ENCODE data around the gene OR2T3. TPM values are rescaled to one million over a fixed set of nuclear protein-coding genes. Genes with fewer than 3 reads are reported as not detected.
"Not testable (repeated sequence)": the region's sequence is repeated elsewhere in the genome, so short reads cannot be mapped to it uniquely, and the experiment has no call there.

OR2T3 gene
- total RNA-seq, 1 experiment from 2014 or later = not detected

DNA sequence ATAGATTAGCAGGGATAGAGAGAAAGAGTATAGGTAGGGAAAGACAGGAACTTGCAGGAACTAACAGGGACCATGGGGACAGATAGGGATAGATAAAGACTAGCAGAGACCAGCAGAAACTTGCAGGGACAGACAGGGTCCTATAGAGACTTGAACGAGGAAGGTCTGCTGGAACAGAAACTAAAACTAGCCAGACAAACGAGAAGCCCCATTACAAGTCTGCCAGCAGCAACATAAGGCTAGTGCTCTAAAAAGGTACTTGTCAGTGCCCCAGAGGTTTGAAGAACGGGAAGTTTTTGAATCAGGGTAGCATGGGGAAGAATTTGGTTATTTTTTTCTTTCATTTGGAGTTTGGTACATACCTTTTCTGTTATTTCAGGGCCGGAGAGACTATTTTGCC lies 41.0 kb upstream of the OR2T3 start:
- H3K4me2 ChIP-seq (ENCODE audit: low read length); H2AFZ ChIP-seq (ENCODE audit: low read depth, low read length, poor library complexity, severe bottlenecking); RAD21 ChIA-PET (ENCODE audit: low non-redundant PET in 1 of 2, low total read pairs in 2 of 2, uncharacterized antibody in 2 of 2, unreplicated experiment in 2 of 2); H3K9ac ChIP-seq (ENCODE audit: low read length); H3K27ac ChIP-seq (ENCODE audit: low read depth, low read length); H3K27me3 ChIP-seq (ENCODE audit: insufficient read depth, low read length); H3K4me1 ChIP-seq (ENCODE audit: control insufficient read depth in 1 of 2, insufficient read depth in 2 of 2, low read length in 2 of 2); POLR2A ChIA-PET; H3K9me3 ChIP-seq (ENCODE audit: control insufficient read depth in 1 of 2, insufficient read depth in 1 of 2, low read depth in 1 of 2, low read length in 2 of 2); ATAC-seq; BruUV-seq (replicated peaks); H3K9me2 ChIP-seq (ENCODE audit: insufficient read depth); CTCF ChIA-PET; H3K4me3 ChIP-seq (replicated peaks in 1 of 2; ENCODE audit: low read depth in 1 of 2, low read length in 2 of 2); H4K20me1 ChIP-seq (ENCODE audit: insufficient read depth); H3K79me2 ChIP-seq (ENCODE audit: insufficient read depth, low read length); DNase-seq (ENCODE audit: low read depth, low spot score); intact Hi-C loops (cut with micrococcal nuclease); H3K36me3 ChIP-seq (ENCODE audit: control insufficient read depth in 1 of 2, insufficient read depth in 2 of 2, low read length in 2 of 2): not testable (repeated sequence)

DNA sequence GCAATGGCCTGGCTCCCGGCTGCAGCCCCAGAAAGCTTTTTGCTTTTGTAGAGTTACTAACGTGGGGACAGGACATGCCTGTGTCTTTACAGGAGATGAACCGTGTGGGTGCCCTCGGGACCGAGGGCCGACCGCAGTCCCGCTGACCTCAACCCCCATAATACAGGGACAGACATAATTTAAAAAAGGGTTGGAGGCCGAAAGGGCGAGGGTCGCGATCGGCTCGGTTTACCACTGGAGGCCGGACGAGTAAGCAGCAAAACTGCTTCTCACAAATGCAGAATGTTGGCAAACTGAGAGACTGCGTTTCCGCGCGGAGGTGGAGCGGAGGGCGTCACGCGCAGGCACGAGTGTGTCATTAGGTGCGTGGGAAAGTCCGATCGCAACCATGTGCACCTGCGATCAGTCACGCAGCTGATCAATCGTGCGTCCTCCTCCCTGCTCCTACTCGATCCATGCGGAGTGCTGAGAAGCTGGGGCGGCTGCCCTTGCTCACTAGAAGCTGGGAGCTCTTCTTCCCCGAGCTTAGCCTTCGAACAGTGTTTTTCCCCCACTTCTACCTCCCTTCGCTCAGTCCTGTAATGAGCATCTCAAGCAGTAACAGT lies 39.2 kb upstream of the OR2T3 start:
- RAD21 ChIA-PET (ENCODE audit: low non-redundant PET in 1 of 2, low total read pairs in 2 of 2, uncharacterized antibody in 2 of 2, unreplicated experiment in 2 of 2); intact Hi-C loops (cut with micrococcal nuclease); H3K9ac ChIP-seq (ENCODE audit: low read length); BruUV-seq (replicated peaks); H3K9me2 ChIP-seq (ENCODE audit: insufficient read depth); H3K9me3 ChIP-seq (ENCODE audit: control insufficient read depth in 1 of 2, insufficient read depth in 1 of 2, low read depth in 1 of 2, low read length in 2 of 2); H4K20me1 ChIP-seq (ENCODE audit: insufficient read depth); H3K4me1 ChIP-seq (ENCODE audit: control insufficient read depth in 1 of 2, insufficient read depth in 2 of 2, low read length in 2 of 2); CTCF ChIA-PET; H3K4me2 ChIP-seq (ENCODE audit: low read length); H2AFZ ChIP-seq (ENCODE audit: low read depth, low read length, poor library complexity, severe bottlenecking); H3K36me3 ChIP-seq (ENCODE audit: control insufficient read depth in 1 of 2, insufficient read depth in 2 of 2, low read length in 2 of 2); DNase-seq (ENCODE audit: low read depth, low spot score); H3K79me2 ChIP-seq (ENCODE audit: insufficient read depth, low read length); H3K4me3 ChIP-seq (replicated peaks in 1 of 2; ENCODE audit: low read depth in 1 of 2, low read length in 2 of 2); H3K27me3 ChIP-seq (ENCODE audit: insufficient read depth, low read length); ATAC-seq; H3K27ac ChIP-seq (ENCODE audit: low read depth, low read length); POLR2A ChIA-PET: not testable (repeated sequence)

DNA sequence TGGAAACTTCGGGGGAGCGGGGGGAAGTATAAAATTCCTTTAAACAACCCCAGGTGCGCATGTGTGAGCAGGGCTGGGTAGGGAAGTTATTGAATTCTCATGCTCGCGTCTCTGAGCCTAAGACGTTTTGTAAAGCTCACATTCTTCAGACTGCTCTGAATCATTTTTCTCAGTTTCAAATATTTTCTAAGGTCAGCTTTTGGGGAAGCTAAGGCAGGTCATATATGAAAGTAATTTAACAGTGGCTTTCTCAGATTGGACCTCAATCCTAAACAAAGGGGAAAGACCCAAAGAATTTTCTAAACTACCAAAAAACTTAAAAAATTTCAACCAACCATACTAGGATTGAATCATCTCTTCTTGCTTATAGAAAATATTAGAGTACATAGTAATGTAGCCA lies 38.2 kb upstream of the OR2T3 start:
- H3K27ac ChIP-seq (ENCODE audit: low read depth, low read length); DNase-seq (ENCODE audit: low read depth, low spot score); RAD21 ChIA-PET (ENCODE audit: low non-redundant PET in 1 of 2, low total read pairs in 2 of 2, uncharacterized antibody in 2 of 2, unreplicated experiment in 2 of 2); ATAC-seq; H3K36me3 ChIP-seq (ENCODE audit: control insufficient read depth in 1 of 2, insufficient read depth in 2 of 2, low read length in 2 of 2); H3K9ac ChIP-seq (ENCODE audit: low read length); H3K9me2 ChIP-seq (ENCODE audit: insufficient read depth); intact Hi-C loops (cut with micrococcal nuclease); H3K4me1 ChIP-seq (ENCODE audit: control insufficient read depth in 1 of 2, insufficient read depth in 2 of 2, low read length in 2 of 2); H3K4me2 ChIP-seq (ENCODE audit: low read length); H4K20me1 ChIP-seq (ENCODE audit: insufficient read depth); H3K4me3 ChIP-seq (replicated peaks in 1 of 2; ENCODE audit: low read depth in 1 of 2, low read length in 2 of 2); CTCF ChIA-PET; H3K9me3 ChIP-seq (ENCODE audit: control insufficient read depth in 1 of 2, insufficient read depth in 1 of 2, low read depth in 1 of 2, low read length in 2 of 2); H3K79me2 ChIP-seq (ENCODE audit: insufficient read depth, low read length); H3K27me3 ChIP-seq (ENCODE audit: insufficient read depth, low read length); POLR2A ChIA-PET; H2AFZ ChIP-seq (ENCODE audit: low read depth, low read length, poor library complexity, severe bottlenecking); BruUV-seq (replicated peaks): not testable (repeated sequence)

DNA sequence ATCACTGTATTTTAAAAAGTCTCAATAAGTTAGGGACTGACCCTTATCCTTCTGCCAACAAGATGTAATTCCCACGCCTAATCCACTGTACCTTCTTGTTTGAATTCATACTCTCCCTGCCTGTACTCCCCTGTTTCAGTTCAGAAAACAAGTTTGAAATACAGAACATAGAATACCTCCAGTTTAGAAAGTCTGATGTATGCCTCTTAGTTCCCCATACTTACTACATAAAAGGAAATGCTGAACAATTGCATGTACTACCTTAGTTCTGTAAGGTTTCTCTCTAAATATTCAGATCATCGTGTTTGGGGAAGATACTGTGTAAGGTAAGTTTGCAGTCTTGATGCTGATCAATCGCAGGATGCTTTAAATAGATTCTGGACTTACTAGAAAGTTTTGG lies 36.8 kb upstream of the OR2T3 start:
- H3K79me2 ChIP-seq (ENCODE audit: insufficient read depth, low read length); H3K9me2 ChIP-seq (ENCODE audit: insufficient read depth); H3K4me1 ChIP-seq (ENCODE audit: control insufficient read depth in 1 of 2, insufficient read depth in 2 of 2, low read length in 2 of 2); H3K27ac ChIP-seq (ENCODE audit: low read depth, low read length); ATAC-seq; H3K9ac ChIP-seq (ENCODE audit: low read length); H4K20me1 ChIP-seq (ENCODE audit: insufficient read depth); CTCF ChIA-PET; H2AFZ ChIP-seq (ENCODE audit: low read depth, low read length, poor library complexity, severe bottlenecking); intact Hi-C loops (cut with micrococcal nuclease); H3K4me3 ChIP-seq (replicated peaks in 1 of 2; ENCODE audit: low read depth in 1 of 2, low read length in 2 of 2); H3K27me3 ChIP-seq (ENCODE audit: insufficient read depth, low read length); H3K9me3 ChIP-seq (ENCODE audit: control insufficient read depth in 1 of 2, insufficient read depth in 1 of 2, low read depth in 1 of 2, low read length in 2 of 2); RAD21 ChIA-PET (ENCODE audit: low non-redundant PET in 1 of 2, low total read pairs in 2 of 2, uncharacterized antibody in 2 of 2, unreplicated experiment in 2 of 2); BruUV-seq (replicated peaks); H3K36me3 ChIP-seq (ENCODE audit: control insufficient read depth in 1 of 2, insufficient read depth in 2 of 2, low read length in 2 of 2); H3K4me2 ChIP-seq (ENCODE audit: low read length); DNase-seq (ENCODE audit: low read depth, low spot score); POLR2A ChIA-PET: not testable (repeated sequence)

DNA sequence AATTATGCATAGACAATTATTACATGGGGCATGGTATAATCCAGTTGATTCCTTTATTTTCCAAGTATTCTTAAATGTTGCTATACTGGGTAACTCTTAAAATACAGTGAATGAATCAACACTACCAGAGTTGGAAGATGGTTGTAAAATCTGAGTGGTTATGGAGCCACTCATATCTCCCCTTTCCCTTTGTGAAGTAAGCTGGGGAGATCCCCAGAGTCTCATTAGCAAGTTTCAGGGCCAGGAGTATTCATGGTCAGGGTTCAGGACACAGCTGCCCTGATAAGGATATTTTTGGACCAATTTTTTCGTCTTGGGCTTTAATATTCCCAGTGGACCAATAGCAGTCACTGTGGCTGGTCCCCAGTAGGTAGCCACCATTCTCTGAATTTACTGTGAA lies 34.5 kb upstream of the OR2T3 start:
- H3K9me2 ChIP-seq (ENCODE audit: insufficient read depth); BruUV-seq (replicated peaks); H3K4me1 ChIP-seq (ENCODE audit: control insufficient read depth in 1 of 2, insufficient read depth in 2 of 2, low read length in 2 of 2); CTCF ChIA-PET; POLR2A ChIA-PET; intact Hi-C loops (cut with micrococcal nuclease); H3K4me2 ChIP-seq (ENCODE audit: low read length); H3K27me3 ChIP-seq (ENCODE audit: insufficient read depth, low read length); ATAC-seq; H3K9me3 ChIP-seq (ENCODE audit: control insufficient read depth in 1 of 2, insufficient read depth in 1 of 2, low read depth in 1 of 2, low read length in 2 of 2); H4K20me1 ChIP-seq (ENCODE audit: insufficient read depth); H3K27ac ChIP-seq (ENCODE audit: low read depth, low read length); H3K9ac ChIP-seq (ENCODE audit: low read length); H3K79me2 ChIP-seq (ENCODE audit: insufficient read depth, low read length); H3K36me3 ChIP-seq (ENCODE audit: control insufficient read depth in 1 of 2, insufficient read depth in 2 of 2, low read length in 2 of 2); RAD21 ChIA-PET (ENCODE audit: low non-redundant PET in 1 of 2, low total read pairs in 2 of 2, uncharacterized antibody in 2 of 2, unreplicated experiment in 2 of 2); H2AFZ ChIP-seq (ENCODE audit: low read depth, low read length, poor library complexity, severe bottlenecking); H3K4me3 ChIP-seq (replicated peaks in 1 of 2; ENCODE audit: low read depth in 1 of 2, low read length in 2 of 2); DNase-seq (ENCODE audit: low read depth, low spot score): not testable (repeated sequence)

Data from HCT116 (cell line).